Thoracic aorta (tissue), 2 donors: ENCODE results near the gene ODAD2. TPM values are rescaled to one million over a fixed set of nuclear protein-coding genes. Genes with fewer than 3 reads are reported as not detected.
"Not testable (repeated sequence)": the region's sequence is repeated elsewhere in the genome, so short reads cannot be mapped to it uniquely, and the experiment has no call there.

Source experiments
- ATAC-seq: fragments of 150-250 bp; one replicate; pipeline ENCODE4 v1.8.0; 2017; ENCODE audit warnings: low read depth; ENCODE audit not compliant: insufficient number of reproducible peaks, low FRiP score
- DNase-seq: peaks from one replicate; pipeline ENCODE4 v3.0.0-alpha.2; 2020; ENCODE audit warnings: low spot score
- H3K27ac ChIP-seq, 2 donors: fragments of 200-600 bp; sonication (generic); 1 replicate in 1 of 2; 2 replicates in 1 of 2; pipeline ENCODE4 v1.5.1; 2016; ENCODE audit warnings: mild to moderate bottlenecking in 2 of 2, moderate library complexity in 2 of 2
- H3K27me3 ChIP-seq: fragments of 200-600 bp; sonication (generic); replicated peaks from 2 replicates; pipeline ENCODE4 v1.6.0; 2016; ENCODE audit warnings: mild to moderate bottlenecking; ENCODE audit not compliant: insufficient read depth
- H3K36me3 ChIP-seq: fragments of 200-600 bp; sonication (generic); one replicate; pipeline ENCODE4 v1.5.1; 2016
- H3K4me1 ChIP-seq, 2 donors: fragments of 200-600 bp; sonication (generic); 1 replicate in 1 of 2; 2 replicates in 1 of 2; pipeline versions ENCODE4 v1.5.1 to v1.6.0; 2016; ENCODE audit warnings: low read depth in 2 of 2, mild to moderate bottlenecking in 1 of 2; ENCODE audit not compliant: control insufficient read depth in 1 of 2
- H3K4me3 ChIP-seq: fragments of 200-600 bp; sonication (generic); 2 replicates; pipeline ENCODE4 v1.5.1; 2016; ENCODE audit warnings: mild to moderate bottlenecking
- H3K9me3 ChIP-seq: fragments of 200-600 bp; sonication (generic); 2 replicates; pipeline ENCODE4 v1.5.1; 2016
- CTCF ChIP-seq: fragments of 200-600 bp; sonication (generic); IDR thresholded peaks from one replicate; pipeline ENCODE4 v1.5.1; 2019; ENCODE audit warnings: antibody characterized with exemption
- total RNA-seq, 2 donors: library from RNA; depleted of rRNA; stranded (reverse); fragments of >200 nt; gene quantifications; one replicate each; pipeline versions ENCODE4 v1.1.0 to v1.2.3, GENCODE V29; 2016

ODAD2 gene
- total RNA-seq, 2 donors from 2014 or later: 0.54 to 4.3 TPM

GRCh38 chr10:27914888-27915287 is 84.0 kb downstream of the ODAD2 start:
- no peaks in the 10 kb centered on the region for H3K9me3 ChIP-seq
- no peaks in the 10 kb centered on the region for H3K4me1 ChIP-seq
- no peaks in the 10 kb centered on the region for H3K27me3 ChIP-seq
- no peak overlapping the region for H3K4me3 ChIP-seq
- no peak for DNase-seq
- H3K27ac ChIP-seq: no peak overlapping the region
- no peak for TF ChIP-seq CTCF
- H3K36me3 ChIP-seq: no peaks in the 10 kb centered on the region
- no peak for ATAC-seq

- ATAC-seq: no peak
- TF ChIP-seq CTCF: no peak
- no peaks in the 10 kb centered on the region for H3K4me1 ChIP-seq
- H3K36me3 ChIP-seq: no peaks in the 10 kb centered on the region
- DNase-seq: no peak
- no peak overlapping the region for H3K4me3 ChIP-seq
- H3K27me3 ChIP-seq: no peaks in the 10 kb centered on the region
- H3K27ac ChIP-seq: no peak overlapping the region
- no peaks in the 10 kb centered on the region for H3K9me3 ChIP-seq
Measured at GRCh38 chr10:27912231-27912630, 86.6 kb downstream of the ODAD2 start.

GRCh38 chr10:27911539-27911938 is 87.3 kb downstream of the ODAD2 start:
- no peaks in the 10 kb centered on the region for H3K27me3 ChIP-seq
- no peaks in the 10 kb centered on the region for H3K4me1 ChIP-seq
- no peak overlapping the region for H3K4me3 ChIP-seq
- ATAC-seq (no peak), DNase-seq (no peak)
- TF ChIP-seq CTCF: no peak
- no peaks in the 10 kb centered on the region for H3K36me3 ChIP-seq
- H3K9me3 ChIP-seq: no peaks in the 10 kb centered on the region
- H3K27ac ChIP-seq: no peak overlapping the region

- Histone ChIP-seq H3K4me1 (no peaks in the 10 kb centered on the region), H3K27ac (no peak overlapping the region)
- ATAC-seq: no peak
Measured at GRCh38 chr10:27911011-27911410, 87.9 kb downstream of the ODAD2 start.

GRCh38 chr10:27908231-27908630 is 90.6 kb downstream of the ODAD2 start:
- no peaks in the 10 kb centered on the region for H3K27me3 ChIP-seq
- no peak for DNase-seq
- no peaks in the 10 kb centered on the region for H3K9me3 ChIP-seq
- no peaks in the 10 kb centered on the region for H3K36me3 ChIP-seq
- H3K4me1 ChIP-seq: no peaks in the 10 kb centered on the region
- no peak for TF ChIP-seq CTCF
- no peak overlapping the region for H3K4me3 ChIP-seq
- no peak for ATAC-seq
- no peak overlapping the region for H3K27ac ChIP-seq

More at GRCh38 chr10:27911011-27911410, 87.9 kb downstream of the ODAD2 start:
- Histone ChIP-seq H3K9me3 (no peaks in the 10 kb centered on the region), H3K4me3 (no peak overlapping the region), H3K27me3 (no peaks in the 10 kb centered on the region), H3K36me3 (no peaks in the 10 kb centered on the region)
- no peak for TF ChIP-seq CTCF
- DNase-seq: no peak

- not testable (repeated sequence) for H3K27me3 ChIP-seq, H3K9me3 ChIP-seq, ATAC-seq, H3K4me3 ChIP-seq, H3K4me1 ChIP-seq, DNase-seq, H3K27ac ChIP-seq, H3K36me3 ChIP-seq
Measured at GRCh38 chr10:27899485-27899884, 99.4 kb downstream of the ODAD2 start.
